K562 (cell line): ENCODE data around the gene GMDS.

ENCODE experiments used
- ETV6 ChIP-seq, 3 experiments: fragments of 150-350 bp in 1 of 3; sonication (generic) in 1 of 3; formaldehyde crosslinking in 1 of 3; IDR thresholded peaks; 2 replicates each; pipeline versions ENCODE4 v1.6.1 to v1.8.0; 2014 to 2022; ENCODE audit warnings: borderline replicate concordance in 2 of 3, low read depth in 2 of 3, antibody characterized with exemption in 1 of 3, low read length in 1 of 3, mild to moderate bottlenecking in 1 of 3, missing genetic modification reagents in 1 of 3
- TCF3 ChIP-seq: sonication (generic); formaldehyde crosslinking; IDR thresholded peaks from 2 replicates; pipeline ENCODE4 v1.4.0; 2020; ENCODE audit warnings: mild to moderate bottlenecking, missing genetic modification reagents
- ZNF24 ChIP-seq: fragments of 450-650 bp; IDR thresholded peaks from 2 replicates; pipeline ENCODE4 v1.6.1; 2016

- TF ChIP-seq ETV6 (IDR thresholded peaks at IDR 0.05; ENCODE audit: borderline replicate concordance in 1 of 2, low read depth in 2 of 2, low read length in 1 of 2) = no peak
- no peak for TF ChIP-seq ETV6 (CRISPR knock-in tag; IDR thresholded peaks at IDR 0.05; ENCODE audit: borderline replicate concordance)
- no peak for TF ChIP-seq TCF3 (CRISPR knock-in tag)
- no peak for TF ChIP-seq ZNF24
These were observed 647.0 kb downstream of the GMDS start for GRCh38 chr6:1598433-1598832.
